KMS-11 (cell line): ENCODE results near the gene KIF6.
A peak's percentile ranks its signal among the peaks of the same experiment; 100 is the strongest.

ENCODE experiments used
- H2AFZ ChIP-seq: fragments of 200-600 bp; sonication (generic); 2 replicates; pipeline ENCODE4 v1.6.1; 2016; ENCODE audit warnings: antibody characterized with exemption, mixed run types, low read depth
- H3K27ac ChIP-seq: fragments of 200-600 bp; sonication (generic); 2 replicates; pipeline ENCODE4 v1.6.1; 2016; ENCODE audit warnings: mild to moderate bottlenecking, mixed run types
- H3K27me3 ChIP-seq: fragments of 200-600 bp; sonication (generic); 2 replicates; pipeline ENCODE4 v1.6.1; 2017; ENCODE audit warnings: mild to moderate bottlenecking, low read depth, mixed run types, moderate library complexity; ENCODE audit not compliant: insufficient read depth
- H3K36me3 ChIP-seq: fragments of 200-600 bp; sonication (generic); 2 replicates; pipeline ENCODE4 v1.6.1; 2017; ENCODE audit warnings: mild to moderate bottlenecking, mixed run types; ENCODE audit not compliant: insufficient read depth
- H3K4me1 ChIP-seq: fragments of 200-600 bp; sonication (generic); 2 replicates; pipeline ENCODE4 v1.6.1; 2016; ENCODE audit warnings: mild to moderate bottlenecking, low read depth, mixed run types; ENCODE audit not compliant: poor library complexity, severe bottlenecking
- H3K4me2 ChIP-seq: fragments of 200-600 bp; sonication (generic); 2 replicates; pipeline ENCODE4 v1.7.0; 2016; ENCODE audit warnings: mild to moderate bottlenecking, mixed run types
- H3K4me3 ChIP-seq: fragments of 200-600 bp; sonication (generic); IDR thresholded peaks from 2 replicates; pipeline ENCODE4 v1.6.1; 2017; ENCODE audit warnings: low read depth, low read length, mixed read lengths; ENCODE audit not compliant: insufficient read depth
- H3K79me2 ChIP-seq: fragments of 200-600 bp; sonication (generic); 2 replicates; pipeline ENCODE4 v1.6.1; 2016; ENCODE audit warnings: low read depth, mixed run types; ENCODE audit not compliant: insufficient read depth
- H3K9ac ChIP-seq: fragments of 200-600 bp; sonication (generic); 2 replicates; pipeline ENCODE4 v1.6.1; 2016; ENCODE audit warnings: mild to moderate bottlenecking, mixed run types
- H4K20me1 ChIP-seq: fragments of 200-600 bp; sonication (generic); 2 replicates; pipeline ENCODE4 v1.6.1; 2016; ENCODE audit warnings: mild to moderate bottlenecking, mixed run types; ENCODE audit not compliant: insufficient read depth
- CTCF ChIP-seq: fragments of 200-600 bp; sonication (generic); conservative IDR thresholded peaks from 2 replicates; pipeline ENCODE4 v1.6.1; 2017; ENCODE audit warnings: low read depth, mild to moderate bottlenecking, antibody characterized with exemption, low read length, moderate library complexity, mixed read lengths

KIF6 gene

GRCh38 chr6:39540454-39540853 lies 184.8 kb downstream of the KIF6 start:
- H3K27ac ChIP-seq, result no peak overlapping the region
- no peaks in the 10 kb centered on the region for H3K4me1 ChIP-seq
- no peak overlapping the region for H2AFZ ChIP-seq
- H3K9ac ChIP-seq, result no peak overlapping the region
- H4K20me1 ChIP-seq, result no peaks in the 10 kb centered on the region
- no peaks in the 10 kb centered on the region for H3K79me2 ChIP-seq
- H3K36me3 ChIP-seq, result no peaks in the 10 kb centered on the region
- no peaks in the 10 kb centered on the region for H3K27me3 ChIP-seq
- H3K4me2 ChIP-seq, result no peak overlapping the region
- no peak for TF ChIP-seq CTCF
- H3K4me3 ChIP-seq, result no peak overlapping the region

DNA sequence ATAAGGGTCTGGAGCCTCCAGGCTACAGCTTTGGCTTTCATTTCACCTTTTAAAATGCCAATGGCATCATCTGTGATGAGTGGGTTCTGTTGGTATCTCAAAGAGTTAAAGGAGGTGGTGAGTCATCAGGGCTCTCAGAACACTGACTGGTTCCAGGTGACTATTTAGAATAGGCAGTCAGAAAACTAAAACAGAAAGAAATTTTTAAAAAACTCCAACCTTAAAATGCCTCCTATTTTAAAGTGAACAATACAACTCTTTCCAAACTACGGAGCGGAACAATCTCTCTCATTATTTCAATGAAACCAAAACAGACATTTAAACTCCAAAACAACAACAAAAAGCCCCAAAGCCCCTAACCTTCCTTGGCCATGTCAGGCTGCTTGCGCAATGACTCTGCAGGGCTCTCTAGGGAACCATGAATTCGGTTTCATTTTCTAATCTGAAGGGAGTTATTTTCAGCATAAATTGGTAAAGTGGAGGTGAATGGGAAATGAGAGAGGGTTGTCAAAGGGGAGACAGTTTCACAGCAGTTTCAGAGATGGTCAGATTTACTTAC lies 194.9 kb downstream of the KIF6 start:
- no peak overlapping the region for H3K4me3 ChIP-seq
- peaks cover 29% of the 10 kb centered on the region for H3K4me1 ChIP-seq
- H3K4me2 ChIP-seq, result peak overlapping the region; percentile 54
- TF ChIP-seq CTCF, result no peak
- peak overlapping the region; percentile 42 for H2AFZ ChIP-seq
- no peaks in the 10 kb centered on the region for H3K27me3 ChIP-seq
- no peaks in the 10 kb centered on the region for H4K20me1 ChIP-seq
- peak overlapping the region; percentile 78 for H3K27ac ChIP-seq
- no peaks in the 10 kb centered on the region for H3K36me3 ChIP-seq
- H3K79me2 ChIP-seq, result no peaks in the 10 kb centered on the region
- H3K9ac ChIP-seq, result peak overlapping the region; percentile 42; the same call in 1 of the 2 replicates

DNA sequence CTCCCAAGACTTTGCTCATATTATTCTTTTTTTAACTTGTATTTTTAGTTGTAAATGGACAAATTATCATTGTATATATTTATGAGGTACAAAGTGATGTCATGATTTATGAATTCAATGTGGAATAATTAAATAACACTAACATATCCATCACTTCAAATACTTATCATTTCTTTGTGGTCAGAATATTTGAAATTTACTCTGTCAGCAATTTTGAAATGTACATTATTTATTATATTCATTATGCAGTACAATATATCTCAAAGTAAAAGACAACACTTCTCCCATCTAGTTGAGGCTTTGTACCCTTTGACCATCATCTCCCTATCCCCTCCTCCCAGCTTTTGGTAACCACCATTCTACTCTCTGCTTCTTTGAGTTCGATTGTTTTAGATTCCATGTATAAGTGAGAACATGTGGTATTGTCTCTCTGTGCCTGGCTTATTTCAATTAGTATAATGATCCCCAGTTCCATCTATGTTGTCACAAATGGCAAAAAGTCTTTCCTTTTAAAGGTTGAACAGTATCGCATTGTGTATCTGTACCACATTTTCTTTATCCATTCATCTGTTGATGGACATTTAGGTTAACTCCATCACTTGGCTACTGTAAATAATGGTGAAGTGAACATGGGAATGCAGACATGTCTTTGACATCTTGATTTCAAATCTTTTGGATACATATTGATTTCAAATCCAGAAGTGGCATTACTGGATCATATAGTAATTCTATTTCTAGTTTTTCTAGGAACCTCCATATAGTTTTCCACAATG lies 197.2 kb downstream of the KIF6 start:
- Histone ChIP-seq H3K36me3 (no peaks in the 10 kb centered on the region), H3K9ac (no peak overlapping the region), H3K27ac (no peak overlapping the region), H3K4me1 (peaks cover 29% of the 10 kb centered on the region), H4K20me1 (no peaks in the 10 kb centered on the region), H2AFZ (no peak overlapping the region), H3K79me2 (no peaks in the 10 kb centered on the region), H3K4me3 (no peak overlapping the region), H3K4me2 (no peak overlapping the region), H3K27me3 (no peaks in the 10 kb centered on the region)
- no peak for TF ChIP-seq CTCF

DNA sequence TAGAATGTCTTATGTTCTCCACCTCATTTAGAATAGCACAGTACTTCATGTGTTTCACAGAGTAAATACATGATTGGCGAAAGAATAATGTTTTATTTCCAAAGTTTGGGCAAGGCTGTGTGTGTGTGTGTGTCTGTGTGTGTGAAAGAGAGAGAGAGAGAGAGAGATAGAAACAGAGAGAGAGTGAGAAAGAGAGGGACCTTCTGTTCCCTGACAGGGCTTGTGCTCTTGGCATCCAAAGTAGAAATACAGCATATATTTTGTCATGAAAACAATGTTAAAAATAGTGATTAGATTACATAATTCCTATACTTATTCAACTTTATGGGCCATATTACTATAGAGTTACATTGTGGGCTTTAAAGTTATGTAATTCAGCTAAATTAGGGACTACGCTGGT lies 201.2 kb downstream of the KIF6 start:
- Histone ChIP-seq H3K4me2 (no peak overlapping the region), H3K4me1 (peaks cover 2% of the 10 kb centered on the region), H4K20me1 (no peaks in the 10 kb centered on the region), H3K27ac (no peak overlapping the region), H2AFZ (no peak overlapping the region), H3K27me3 (no peaks in the 10 kb centered on the region), H3K4me3 (no peak overlapping the region), H3K36me3 (no peaks in the 10 kb centered on the region), H3K79me2 (no peaks in the 10 kb centered on the region), H3K9ac (no peak overlapping the region)
- TF ChIP-seq CTCF, result no peak
